GM19035 (cell line): Measurements from ENCODE around the gene PLBD2.

Source experiments
- ATAC-seq: cut with Tn5 transposase; IDR thresholded peaks from one replicate; pipeline ENCODE4 v1.9.1; 2021; ENCODE audit not compliant: unreplicated experiment

The PLBD2 gene

GRCh38 chr12:113368331-113368730, 9.9 kb downstream of the PLBD2 start:
- no peak for ATAC-seq

- ATAC-seq = no peak
Measured at GRCh38 chr12:113369391-113369985, 11.1 kb downstream of the PLBD2 start.

GRCh38 chr12:113370923-113371682, 12.7 kb downstream of the PLBD2 start:
- no peak for ATAC-seq

- ATAC-seq = no peak
Measured at GRCh38 chr12:113371808-113372207, 13.4 kb downstream of the PLBD2 start.

- no peak for ATAC-seq
Measured at GRCh38 chr12:113372371-113372770, 14.0 kb downstream of the PLBD2 start.

- ATAC-seq = no peak
Measured at GRCh38 chr12:113373440-113373839, 15.1 kb downstream of the PLBD2 start.

GRCh38 chr12:113373969-113374368, 15.6 kb downstream of the PLBD2 start:
- ATAC-seq = no peak

GRCh38 chr12:113374823-113375428, 16.5 kb downstream of the PLBD2 start:
- ATAC-seq = no peak

GRCh38 chr12:113378291-113378690, 19.9 kb downstream of the PLBD2 start:
- ATAC-seq = no peak

- no peak for ATAC-seq
Measured at GRCh38 chr12:113381220-113381619, 22.8 kb downstream of the PLBD2 start.

- ATAC-seq = no peak
Measured at GRCh38 chr12:113382206-113382605, 23.8 kb downstream of the PLBD2 start.

- no peak for ATAC-seq
Measured at GRCh38 chr12:113384778-113385177, 26.4 kb downstream of the PLBD2 start.

GRCh38 chr12:113385282-113385882, 27.0 kb downstream of the PLBD2 start:
- no peak for ATAC-seq

GRCh38 chr12:113386866-113387566, 28.6 kb downstream of the PLBD2 start:
- ATAC-seq = no peak

GRCh38 chr12:113387631-113388030, 29.2 kb downstream of the PLBD2 start:
- ATAC-seq = no peak

GRCh38 chr12:113388351-113388750, 30.0 kb downstream of the PLBD2 start:
- no peak for ATAC-seq

GRCh38 chr12:113390064-113391043, 32.0 kb downstream of the PLBD2 start:
- ATAC-seq = no peak

- ATAC-seq = no peak
Measured at GRCh38 chr12:113391145-113391544, 32.8 kb downstream of the PLBD2 start.

GRCh38 chr12:113391650-113392337, 33.4 kb downstream of the PLBD2 start:
- no peak for ATAC-seq
